BLaER1 (cell line): ENCODE data around the gene P2RY4.
"Not testable (repeated sequence)": the region's sequence is repeated elsewhere in the genome, so short reads cannot be mapped to it uniquely, and the experiment has no call there.

Source experiments
- H3K27ac ChIP-seq: shearing (Covaris generic); formaldehyde crosslinking; 2 replicates; pipeline ENCODE4 v1.8.1; 2022
- H3K27me3 ChIP-seq: shearing (Covaris generic); formaldehyde crosslinking; 2 replicates; pipeline ENCODE4 v1.8.1; 2022
- H3K36me3 ChIP-seq: shearing (Covaris generic); formaldehyde crosslinking; 2 replicates; pipeline ENCODE4 v1.8.1; 2022
- H3K4me1 ChIP-seq: shearing (Covaris generic); formaldehyde crosslinking; 2 replicates; pipeline ENCODE4 v1.8.1; 2022
- H3K4me2 ChIP-seq: shearing (Covaris generic); formaldehyde crosslinking; 2 replicates; pipeline ENCODE4 v1.8.1; 2022
- H3K4me3 ChIP-seq: shearing (Covaris generic); formaldehyde crosslinking; 2 replicates; pipeline ENCODE4 v1.8.1; 2022
- H3K9ac ChIP-seq: shearing (Covaris generic); formaldehyde crosslinking; 2 replicates; pipeline ENCODE4 v1.8.1; 2022
- H3K9me3 ChIP-seq: shearing (Covaris generic); formaldehyde crosslinking; 2 replicates; pipeline ENCODE4 v1.8.1; 2022
- H4K20me1 ChIP-seq: shearing (Covaris generic); formaldehyde crosslinking; 2 replicates; pipeline ENCODE4 v1.8.1; 2022
- Cebpa-rat ChIP-seq: shearing (Covaris generic); IDR thresholded peaks from 2 replicates; pipeline ENCODE4 v1.8.1; 2022

P2RY4 gene

DNA sequence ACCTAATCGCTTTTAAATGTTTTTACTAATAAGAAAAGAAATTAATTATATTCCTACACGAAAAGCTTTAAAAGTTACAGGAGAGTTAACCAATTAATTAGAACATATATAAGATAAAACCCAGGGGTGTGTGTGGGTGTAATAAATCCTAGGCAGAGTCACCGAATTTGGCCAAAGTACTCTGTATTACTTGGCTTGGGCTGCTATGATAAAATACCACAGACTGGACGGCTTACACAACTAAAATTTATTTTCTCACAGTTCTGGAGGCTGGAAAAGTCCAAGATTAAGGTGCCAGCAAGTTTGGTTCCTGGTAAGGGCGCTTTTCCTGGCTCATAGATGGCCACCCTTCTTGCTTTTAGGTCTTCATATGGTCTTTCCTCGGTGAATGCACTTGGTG, 15.1 kb downstream of the P2RY4 start:
- no peak overlapping the region for H3K4me2 ChIP-seq
- no peak overlapping the region for H3K27ac ChIP-seq
- no peak for TF ChIP-seq Cebpa-rat

DNA sequence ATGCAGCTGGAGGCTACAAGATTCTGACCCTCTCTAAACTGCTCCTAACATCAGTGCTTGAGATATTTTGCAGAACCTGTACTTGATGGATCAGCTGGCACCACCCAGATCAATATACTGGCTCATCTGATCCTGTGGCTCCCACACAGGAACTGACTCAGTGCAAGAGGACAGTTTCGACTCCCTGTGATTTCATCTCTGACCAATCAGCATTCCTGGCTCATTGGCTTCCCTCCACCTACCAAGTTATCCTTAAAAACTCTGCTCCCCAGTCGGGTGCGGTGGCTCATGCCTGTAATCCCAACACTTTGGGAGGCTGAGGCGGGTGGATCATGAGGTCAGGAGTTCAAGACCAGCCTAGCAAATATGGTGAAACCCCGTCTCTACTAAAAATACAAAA, 16.4 kb downstream of the P2RY4 start:
- H3K4me3 ChIP-seq, H3K9me3 ChIP-seq, H3K4me2 ChIP-seq, H3K9ac ChIP-seq, H4K20me1 ChIP-seq, H3K36me3 ChIP-seq, H3K27ac ChIP-seq, H3K4me1 ChIP-seq: not testable (repeated sequence)
- H3K27me3 ChIP-seq = peaks cover 88% of the 10 kb centered on the region

More for the DNA sequence above, 15.1 kb downstream of the P2RY4 start:
- Histone ChIP-seq H3K4me1 (no peaks in the 10 kb centered on the region), H4K20me1 (no peaks in the 10 kb centered on the region; the same call in 1 of the 2 replicates), H3K4me3 (no peak overlapping the region), H3K9ac (no peak overlapping the region), H3K27me3 (peaks cover 84% of the 10 kb centered on the region), H3K9me3 (no peaks in the 10 kb centered on the region), H3K36me3 (no peaks in the 10 kb centered on the region)

DNA sequence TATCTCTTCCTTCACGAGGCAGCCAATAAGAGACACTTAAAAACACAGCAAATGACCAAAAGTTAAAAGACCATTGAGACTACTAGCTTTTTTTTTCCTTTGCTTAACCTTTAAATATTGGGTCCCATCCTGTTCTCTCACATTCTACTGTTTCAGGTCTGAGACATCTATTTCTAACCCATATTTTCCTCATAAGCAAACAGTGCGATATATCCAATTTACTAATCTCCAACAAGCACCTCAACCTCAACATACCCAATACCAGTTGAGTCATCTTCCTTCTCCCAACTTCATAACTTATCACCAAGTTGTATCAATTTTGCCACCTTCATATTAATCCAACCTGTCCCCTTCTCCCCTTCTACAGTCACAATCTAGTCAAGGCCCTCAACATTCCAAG, 18.5 kb downstream of the P2RY4 start:
- Histone ChIP-seq H3K27ac (no peak overlapping the region), H3K9me3 (no peaks in the 10 kb centered on the region), H3K4me1 (no peaks in the 10 kb centered on the region), H3K36me3 (no peaks in the 10 kb centered on the region), H4K20me1 (peaks cover 6% of the 10 kb centered on the region; the same call in 1 of the 2 replicates), H3K27me3 (peaks cover 86% of the 10 kb centered on the region), H3K4me2 (no peak overlapping the region), H3K9ac (no peak overlapping the region), H3K4me3 (no peak overlapping the region)
- no peak for TF ChIP-seq Cebpa-rat

DNA sequence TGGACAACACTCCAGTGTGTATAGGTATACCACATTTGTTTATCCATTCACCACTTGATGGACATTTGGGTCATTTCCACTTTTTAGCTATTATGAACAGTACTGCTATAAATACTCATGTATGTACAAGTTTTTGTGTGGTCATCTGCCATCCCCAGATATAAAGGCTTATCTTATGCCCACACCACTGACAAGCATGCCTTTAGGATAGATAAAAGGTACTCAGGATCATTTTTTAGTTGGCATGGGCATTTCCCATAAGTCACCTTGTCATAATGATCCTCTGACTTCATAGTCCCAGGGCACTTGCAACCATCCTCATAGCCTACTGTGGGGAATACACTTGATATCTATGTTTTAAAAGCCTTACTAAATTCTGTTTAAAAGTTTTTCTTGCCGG, 19.3 kb downstream of the P2RY4 start:
- Histone ChIP-seq H3K4me3 (no peak overlapping the region), H3K9me3 (no peaks in the 10 kb centered on the region), H3K36me3 (no peaks in the 10 kb centered on the region), H3K27me3 (peaks cover 87% of the 10 kb centered on the region), H3K4me2 (no peak overlapping the region), H3K27ac (no peak overlapping the region), H4K20me1 (peaks cover 6% of the 10 kb centered on the region; the same call in 1 of the 2 replicates), H3K4me1 (no peaks in the 10 kb centered on the region), H3K9ac (no peak overlapping the region)
- TF ChIP-seq Cebpa-rat = no peak

DNA sequence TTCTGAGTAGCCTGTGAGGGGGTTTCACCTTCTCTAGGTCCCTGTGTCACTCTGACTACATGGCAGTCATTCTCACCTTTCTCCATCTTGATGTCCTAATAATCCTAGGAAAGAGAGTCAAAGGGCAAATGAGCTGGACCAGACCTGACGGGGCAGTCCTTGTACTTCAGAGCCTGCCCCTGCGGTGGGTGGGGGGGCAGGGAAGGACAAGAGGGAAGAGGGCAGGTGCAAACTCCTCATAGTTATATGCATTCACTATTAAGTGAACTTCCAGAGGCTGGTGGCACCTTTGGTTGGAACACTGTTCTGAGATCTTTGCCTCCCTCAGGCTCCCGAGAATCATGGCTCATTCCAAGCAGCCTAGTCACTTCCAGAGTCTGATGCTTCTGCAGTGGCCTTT, 25.6 kb downstream of the P2RY4 start, which contains the start of gene AWAT1:
Gene AWAT1 (plus strand): TSS at position 301 of the 400 bp plus-strand sequence. CDS start 41 bp downstream, at position 342.
- Histone ChIP-seq H3K27ac (no peak within 1 kb of the TSS), H3K27me3 (peaks cover 80% of the 10 kb centered on the region), H3K9me3 (no peaks in the 10 kb centered on the region), H3K9ac (no peak within 1 kb of the TSS), H3K4me1 (no peaks in the 10 kb centered on the region), H4K20me1 (peaks cover 6% of the 10 kb centered on the region; the same call in 1 of the 2 replicates), H3K4me3 (no peak within 1 kb of the TSS), H3K4me2 (no peak within 1 kb of the TSS), H3K36me3 (no peaks in the 10 kb centered on the region)
- no peak for TF ChIP-seq Cebpa-rat

DNA sequence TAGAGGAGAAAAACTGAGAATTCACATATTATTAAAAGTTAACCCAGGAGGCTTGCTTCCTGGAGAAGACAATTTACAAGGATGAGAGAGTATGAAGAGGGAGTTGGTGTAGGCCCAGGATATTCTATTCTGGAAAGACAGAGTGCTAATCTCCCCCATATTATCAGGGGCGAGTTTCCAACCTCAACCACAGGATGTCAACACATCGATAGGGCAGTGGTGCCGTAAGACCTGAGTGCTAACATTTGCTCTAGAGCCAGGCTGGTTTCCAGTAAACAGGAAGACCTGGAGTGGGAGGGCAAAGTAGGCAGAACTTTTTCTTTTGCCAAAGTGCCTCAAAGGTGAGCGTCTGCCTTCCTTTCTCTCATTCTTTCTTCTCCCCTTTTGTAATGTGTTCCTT, 28.3 kb downstream of the P2RY4 start:
- H4K20me1 ChIP-seq = no peaks in the 10 kb centered on the region
- no peak overlapping the region for H3K4me3 ChIP-seq
- H3K9ac ChIP-seq = no peak overlapping the region
- no peaks in the 10 kb centered on the region for H3K9me3 ChIP-seq
- H3K27ac ChIP-seq = no peak overlapping the region
- H3K27me3 ChIP-seq = peaks cover 81% of the 10 kb centered on the region
- TF ChIP-seq Cebpa-rat = no peak
- H3K4me2 ChIP-seq = no peak overlapping the region
- no peaks in the 10 kb centered on the region for H3K4me1 ChIP-seq
- H3K36me3 ChIP-seq = no peaks in the 10 kb centered on the region

DNA sequence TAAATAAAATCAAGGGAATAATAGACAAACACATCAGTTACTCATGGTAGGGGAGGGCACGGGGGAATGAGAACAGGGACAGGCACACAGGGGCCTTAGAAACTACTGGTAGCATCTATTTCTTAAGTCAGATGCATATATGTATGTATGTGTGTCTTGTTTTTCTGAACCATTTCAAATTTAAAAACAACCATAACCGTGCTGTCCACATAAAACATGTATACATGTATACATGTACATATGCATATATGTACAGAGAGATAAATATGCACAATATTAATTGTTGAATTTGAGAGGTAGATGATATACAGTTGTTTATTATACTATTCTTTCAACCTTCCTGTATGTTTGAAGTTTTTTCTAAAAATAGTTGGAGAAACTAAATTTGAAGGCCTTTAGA, 33.3 kb downstream of the P2RY4 start:
- TF ChIP-seq Cebpa-rat = no peak
- Histone ChIP-seq H3K4me1 (no peaks in the 10 kb centered on the region), H3K36me3 (no peaks in the 10 kb centered on the region), H3K27me3 (peaks cover 77% of the 10 kb centered on the region), H3K4me2 (no peak overlapping the region), H4K20me1 (no peaks in the 10 kb centered on the region), H3K9me3 (no peaks in the 10 kb centered on the region), H3K9ac (no peak overlapping the region), H3K27ac (no peak overlapping the region), H3K4me3 (no peak overlapping the region)

DNA sequence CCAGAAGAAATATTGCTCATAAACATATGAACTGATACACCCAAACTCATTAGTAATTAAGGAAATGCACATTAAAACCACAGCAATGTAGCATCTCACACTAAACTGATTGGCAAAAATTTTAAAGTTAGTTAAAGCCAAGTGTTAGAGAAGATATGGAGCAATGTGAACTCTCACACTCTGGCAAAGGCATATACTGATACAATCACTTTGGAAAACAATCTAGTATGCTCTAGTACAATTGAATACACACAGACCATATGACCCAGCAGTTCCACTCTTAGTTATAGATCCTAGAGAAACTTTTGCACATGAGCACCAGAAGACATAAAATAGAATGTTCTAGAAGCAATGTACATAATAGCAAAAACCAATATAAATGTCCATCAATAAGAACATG, 34.0 kb downstream of the P2RY4 start:
- H3K4me1 ChIP-seq = no peaks in the 10 kb centered on the region
- H3K9ac ChIP-seq = no peak overlapping the region
- H4K20me1 ChIP-seq = no peaks in the 10 kb centered on the region
- no peak overlapping the region for H3K4me2 ChIP-seq
- no peak for TF ChIP-seq Cebpa-rat
- no peaks in the 10 kb centered on the region for H3K9me3 ChIP-seq
- peaks cover 75% of the 10 kb centered on the region for H3K27me3 ChIP-seq
- no peak overlapping the region for H3K27ac ChIP-seq
- H3K4me3 ChIP-seq = no peak overlapping the region
- no peaks in the 10 kb centered on the region for H3K36me3 ChIP-seq

DNA sequence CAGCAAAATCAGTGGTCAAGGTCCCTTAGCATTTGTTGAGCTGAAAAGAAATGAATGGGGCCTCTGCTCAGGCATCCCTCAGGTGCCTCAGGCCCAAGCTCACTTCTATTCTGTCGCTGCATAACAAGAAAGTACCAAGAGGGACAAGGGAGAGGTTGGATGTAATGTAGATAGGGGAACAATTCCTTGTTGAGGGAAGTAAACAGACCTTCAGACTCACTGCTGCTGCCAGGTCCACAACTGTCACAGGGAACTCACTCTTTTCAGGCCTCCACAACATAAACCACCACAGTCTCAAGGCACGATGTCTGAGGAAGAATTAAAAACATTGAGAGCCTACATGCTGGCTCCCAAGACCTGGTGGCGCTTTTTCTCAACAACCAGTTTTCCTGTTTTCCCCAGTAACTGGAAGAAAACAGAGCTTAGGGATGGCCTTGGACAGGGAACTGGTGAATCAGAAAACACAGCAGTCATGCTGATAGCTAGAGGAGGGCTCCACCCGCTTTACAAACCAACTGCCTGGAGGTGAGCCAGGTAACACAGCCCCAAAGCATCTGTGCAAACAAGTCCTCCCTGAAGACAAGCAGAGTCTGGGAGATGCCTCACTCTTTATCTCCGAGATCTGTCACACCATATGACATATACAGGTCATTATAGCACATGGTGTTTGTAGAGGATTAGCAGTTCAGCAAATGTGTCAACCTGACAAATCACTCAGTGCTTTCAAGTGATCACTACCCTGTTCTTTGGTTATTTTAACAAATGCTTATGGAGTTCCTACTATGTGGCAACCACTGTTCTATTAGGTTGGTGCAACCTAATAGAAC, 39.9 kb downstream of the P2RY4 start:
- no peaks in the 10 kb centered on the region for H4K20me1 ChIP-seq
- peaks cover 29% of the 10 kb centered on the region for H3K9me3 ChIP-seq
- H3K4me1 ChIP-seq = no peaks in the 10 kb centered on the region
- H3K27ac ChIP-seq = no peak overlapping the region
- H3K4me3 ChIP-seq = no peak overlapping the region
- no peak overlapping the region for H3K4me2 ChIP-seq
- no peak for TF ChIP-seq Cebpa-rat
- no peaks in the 10 kb centered on the region for H3K36me3 ChIP-seq
- no peak overlapping the region for H3K9ac ChIP-seq
- peaks cover 70% of the 10 kb centered on the region for H3K27me3 ChIP-seq

DNA sequence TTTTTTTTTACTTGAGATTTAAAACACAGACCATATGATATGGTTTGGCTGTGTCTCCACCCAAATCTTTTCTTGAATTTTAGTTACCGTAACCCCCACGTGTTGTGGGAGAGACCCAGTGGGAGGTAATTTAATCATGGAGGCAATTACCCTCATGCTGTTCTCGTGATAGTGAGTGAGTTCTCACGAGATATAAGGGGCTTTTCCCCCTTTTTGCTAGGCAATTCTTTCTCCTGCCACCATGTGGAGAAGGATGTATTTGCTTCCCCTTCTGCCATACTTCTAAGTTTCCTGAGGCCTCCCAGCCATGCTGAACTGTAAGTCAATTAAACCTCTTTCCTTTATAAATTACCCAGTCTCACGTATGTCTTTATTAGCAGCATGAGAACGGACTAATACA, 50.4 kb downstream of the P2RY4 start:
- H3K27me3 ChIP-seq = peaks cover 23% of the 10 kb centered on the region
- H3K9ac ChIP-seq, H4K20me1 ChIP-seq, H3K36me3 ChIP-seq, H3K4me2 ChIP-seq, H3K27ac ChIP-seq, H3K4me3 ChIP-seq, H3K9me3 ChIP-seq, H3K4me1 ChIP-seq: not testable (repeated sequence)
